NCI-H510A treated with DMSO at 0.1 percent for 48 hours (cell line): Measurements from ENCODE around the gene LPAR6.

Experiments
- DNase-seq: peaks from one replicate; lab custom pipeline; 2025; lab: John Stamatoyannopoulos, UW

The LPAR6 gene

GRCh38 chr13:48414501-48414900, 1.6 kb upstream of the LPAR6 start:
- DNase-seq, result no peak

- DNase-seq, result no peak
These were observed 927 bp downstream of the LPAR6 start for GRCh38 chr13:48411841-48412531.

GRCh38 chr13:48411147-48411794, 1.6 kb downstream of the LPAR6 start:
- DNase-seq, result no peak

GRCh38 chr13:48410199-48410598, 2.7 kb downstream of the LPAR6 start:
- no peak for DNase-seq

GRCh38 chr13:48405875-48406274, 7.0 kb downstream of the LPAR6 start:
- DNase-seq, result no peak

GRCh38 chr13:48404952-48405351, 8.0 kb downstream of the LPAR6 start:
- no peak for DNase-seq

- no peak for DNase-seq
These were observed 9.0 kb downstream of the LPAR6 start for GRCh38 chr13:48403913-48404312.

GRCh38 chr13:48403151-48403631, 9.7 kb downstream of the LPAR6 start:
- DNase-seq, result no peak

GRCh38 chr13:48402325-48402932, 10.5 kb downstream of the LPAR6 start:
- no peak for DNase-seq

GRCh38 chr13:48401480-48401879, 11.4 kb downstream of the LPAR6 start:
- DNase-seq, result no peak

- DNase-seq, result no peak
These were observed 12.0 kb downstream of the LPAR6 start for GRCh38 chr13:48400850-48401291.

- DNase-seq, result no peak
These were observed 12.7 kb downstream of the LPAR6 start for GRCh38 chr13:48400090-48400694.

GRCh38 chr13:48398450-48399095, 14.3 kb downstream of the LPAR6 start:
- DNase-seq, result no peak

- no peak for DNase-seq
These were observed 15.2 kb downstream of the LPAR6 start for GRCh38 chr13:48397744-48398143.

- no peak for DNase-seq
These were observed 19.2 kb downstream of the LPAR6 start for GRCh38 chr13:48393698-48394085.

GRCh38 chr13:48393030-48393697, 19.7 kb downstream of the LPAR6 start:
- no peak for DNase-seq

- no peak for DNase-seq
These were observed 21.7 kb downstream of the LPAR6 start for GRCh38 chr13:48391257-48391656.

GRCh38 chr13:48386816-48387215, 26.1 kb downstream of the LPAR6 start:
- DNase-seq, result no peak

GRCh38 chr13:48383384-48383783, 29.5 kb downstream of the LPAR6 start:
- DNase-seq, result no peak

GRCh38 chr13:48380581-48380980, 32.3 kb downstream of the LPAR6 start:
- no peak for DNase-seq

- no peak for DNase-seq
These were observed 35.1 kb downstream of the LPAR6 start for GRCh38 chr13:48377857-48378256.

GRCh38 chr13:48370815-48371214, 42.1 kb downstream of the LPAR6 start:
- DNase-seq, result no peak
